NOMO-1 treated with DMSO at 0.1 percent for 48 hours (cell line): ENCODE results near the gene CDYL.

Experiments
- DNase-seq: peaks from one replicate; lab custom pipeline; 2025; ENCODE audit not compliant: unreplicated experiment; lab: John Stamatoyannopoulos, UW

Gene CDYL

GRCh38 chr6:4931530-4932227 is 155.5 kb downstream of the CDYL start:
- DNase-seq: no peak

GRCh38 chr6:4932228-4932903 is 156.2 kb downstream of the CDYL start:
- no peak for DNase-seq

GRCh38 chr6:4935486-4935885 is 159.3 kb downstream of the CDYL start:
- no peak for DNase-seq

GRCh38 chr6:4935975-4936680 is 159.9 kb downstream of the CDYL start:
- no peak for DNase-seq

- peak; percentile 4 for DNase-seq
These were observed 160.5 kb downstream of the CDYL start for GRCh38 chr6:4936681-4937041.

- no peak for DNase-seq
These were observed 161.2 kb downstream of the CDYL start for GRCh38 chr6:4937414-4937813.

GRCh38 chr6:4939241-4939640 is 163.0 kb downstream of the CDYL start:
- DNase-seq: no peak

- no peak for DNase-seq
These were observed 164.2 kb downstream of the CDYL start for GRCh38 chr6:4940416-4940815.

GRCh38 chr6:4941782-4942672 is 165.8 kb downstream of the CDYL start:
- peak; percentile 73 for DNase-seq

- DNase-seq: no peak
These were observed 166.4 kb downstream of the CDYL start for GRCh38 chr6:4942673-4943009.

- no peak for DNase-seq
These were observed 167.5 kb downstream of the CDYL start for GRCh38 chr6:4943716-4944115.

- DNase-seq: no peak
These were observed 168.1 kb downstream of the CDYL start for GRCh38 chr6:4944325-4944724.

GRCh38 chr6:4946521-4946920 is 170.3 kb downstream of the CDYL start:
- no peak for DNase-seq

GRCh38 chr6:4947716-4948115 is 171.5 kb downstream of the CDYL start:
- no peak for DNase-seq

- DNase-seq: no peak
These were observed 172.7 kb downstream of the CDYL start for GRCh38 chr6:4948781-4949450.

GRCh38 chr6:4950076-4950475 is 173.9 kb downstream of the CDYL start:
- DNase-seq: no peak

GRCh38 chr6:4950836-4951533 is 174.8 kb downstream of the CDYL start:
- no peak for DNase-seq

GRCh38 chr6:4953440-4953839 is 177.2 kb downstream of the CDYL start:
- DNase-seq: no peak

GRCh38 chr6:4956625-4957024 is 180.4 kb downstream of the CDYL start:
- no peak for DNase-seq

GRCh38 chr6:4957521-4958231 is 181.5 kb downstream of the CDYL start:
- no peak for DNase-seq
